COR-L47 (cell line): Measurements from ENCODE around the gene NDRG4.

ENCODE experiments used
- DNase-seq: peaks from one replicate; lab custom pipeline; 2025; lab: John Stamatoyannopoulos, UW

Gene NDRG4

GRCh38 chr16:58499615-58500351, at the start of gene NDRG4:
NDRG4 (plus strand) TSS chr16:58500143; CDS start chr16:58500249, 106 bp downstream.
- peak; percentile 91 for DNase-seq

- no peak for DNase-seq
Measured at GRCh38 chr16:58450590-58450989, 49.4 kb upstream of the NDRG4 start.

- no peak for DNase-seq
Measured at GRCh38 chr16:58451265-58451689, 48.7 kb upstream of the NDRG4 start.

GRCh38 chr16:58451945-58452401, 48.0 kb upstream of the NDRG4 start:
- DNase-seq, result no peak

- DNase-seq, result no peak
Measured at GRCh38 chr16:58452640-58453039, 47.3 kb upstream of the NDRG4 start.

GRCh38 chr16:58454178-58454577, 45.8 kb upstream of the NDRG4 start:
- DNase-seq, result no peak

- DNase-seq, result no peak
Measured at GRCh38 chr16:58454856-58455255, 45.1 kb upstream of the NDRG4 start.

GRCh38 chr16:58455750-58456149, 44.2 kb upstream of the NDRG4 start:
- no peak for DNase-seq

- no peak for DNase-seq
Measured at GRCh38 chr16:58456193-58456592, 43.8 kb upstream of the NDRG4 start.

GRCh38 chr16:58458606-58459343, 41.2 kb upstream of the NDRG4 start:
- DNase-seq, result no peak

GRCh38 chr16:58459344-58460218, 40.4 kb upstream of the NDRG4 start:
- DNase-seq, result no peak

GRCh38 chr16:58460219-58460610, 39.7 kb upstream of the NDRG4 start:
- no peak for DNase-seq

- no peak for DNase-seq
Measured at GRCh38 chr16:58461056-58461455, 38.9 kb upstream of the NDRG4 start.

GRCh38 chr16:58461640-58462039, 38.3 kb upstream of the NDRG4 start:
- DNase-seq, result no peak

- no peak for DNase-seq
Measured at GRCh38 chr16:58462089-58462488, 37.9 kb upstream of the NDRG4 start.

- DNase-seq, result no peak
Measured at GRCh38 chr16:58462499-58462996, 37.4 kb upstream of the NDRG4 start.

GRCh38 chr16:58462997-58463941, 36.7 kb upstream of the NDRG4 start:
- DNase-seq, result peak; percentile 41

- peak; percentile 21 for DNase-seq
Measured at GRCh38 chr16:58464047-58464915, 35.7 kb upstream of the NDRG4 start.

GRCh38 chr16:58464916-58465731, 34.8 kb upstream of the NDRG4 start:
- no peak for DNase-seq
